Endothelial cell of umbilical vein (primary cell): ENCODE data around the gene ZDHHC14. TPM values are rescaled to one million over a fixed set of nuclear protein-coding genes. Genes with fewer than 3 reads are reported as not detected.

Experiments used
- BruUV-seq: library from RNA; stranded (reverse); fragments of 400-500 nt; replicated peaks from 2 replicates; lab custom pipeline; 2021; lab: Mats Ljungman, UMichigan
- CTCF ChIA-PET: fragments of 300-600, 350-600 bp; sonication (Branson Sonifier 250); formaldehyde crosslinking; loops from one replicate; lab custom pipeline; 2021; ENCODE audit warnings: antibody characterized with exemption, inconsistent platforms; lab: Charles Lee
- POLR2A ChIA-PET: fragments of 300-600, 350-600 bp; sonication (Branson Sonifier 250); formaldehyde crosslinking; loops from one replicate; lab custom pipeline; 2021; ENCODE audit warnings: antibody characterized with exemption, inconsistent platforms; lab: Charles Lee
- DNase-seq: peaks from one replicate; pipeline ENCODE4 v3.0.0-alpha.2; 2011; ENCODE audit warnings: low read depth, low spot score
- FAIRE-seq: peaks from 2 replicates; lab custom pipeline; 2011; peaks lifted over from hg19 to GRCh38; lab: Jason Lieb, UNC
- H2AFZ ChIP-seq: 2 replicates; pipeline ENCODE4 v1.6.0; 2012; ENCODE audit warnings: low read depth, low read length, control low read depth, inconsistent platforms
- H3K27ac ChIP-seq: 2 replicates; pipeline ENCODE4 v1.5.1; 2011; ENCODE audit warnings: low read depth, mild to moderate bottlenecking, control low read depth, low read length, moderate library complexity; ENCODE audit not compliant: insufficient read depth
- H3K27me3 ChIP-seq, 2 experiments: 2 replicates each; pipeline versions ENCODE4 v1.6.0 to v1.6.1; 2011; ENCODE audit warnings: low read length in 2 of 2, mixed read lengths in 1 of 2; ENCODE audit not compliant: control insufficient read depth in 2 of 2, insufficient read depth in 2 of 2
- H3K36me3 ChIP-seq, 2 experiments: 2 replicates in 1 of 2; 3 replicates in 1 of 2; pipeline ENCODE4 v1.5.1; 2011; ENCODE audit warnings: low read length in 2 of 2, mild to moderate bottlenecking in 1 of 2, moderate library complexity in 1 of 2; ENCODE audit not compliant: control insufficient read depth in 2 of 2, insufficient read depth in 2 of 2; ENCODE audit errors: extremely low read depth in 1 of 2
- H3K4me1 ChIP-seq: 3 replicates; pipeline ENCODE4 v1.5.1; 2011; ENCODE audit warnings: mild to moderate bottlenecking, low read length; ENCODE audit not compliant: control insufficient read depth, insufficient read depth; ENCODE audit errors: extremely low read depth
- H3K4me2 ChIP-seq: 2 replicates; pipeline ENCODE4 v1.6.1; 2011; ENCODE audit warnings: low read length, control low read depth, mixed read lengths; ENCODE audit not compliant: insufficient read depth
- H3K4me3 ChIP-seq, 3 experiments: fragments of 200-600 bp in 1 of 3; sonication (generic), shearing (Covaris generic) in 1 of 3; replicated peaks in 1 of 3; 2 replicates each; pipeline ENCODE4 v1.5.1; 2011 to 2016; ENCODE audit warnings: control low read depth in 3 of 3, low read length in 3 of 3, mild to moderate bottlenecking in 2 of 3, inconsistent platforms in 1 of 3, low read depth in 1 of 3, moderate library complexity in 1 of 3; ENCODE audit not compliant: insufficient read depth in 1 of 3
- H3K79me2 ChIP-seq: 2 replicates; pipeline ENCODE4 v1.6.0; 2012; ENCODE audit warnings: low read length, inconsistent platforms; ENCODE audit not compliant: control insufficient read depth, insufficient read depth
- H3K9ac ChIP-seq: replicated peaks from 2 replicates; pipeline ENCODE3; 2011; ENCODE audit warnings: low read length, control low read depth; ENCODE audit not compliant: insufficient read depth; ENCODE audit errors: extremely low read depth
- H3K9me1 ChIP-seq: replicated peaks from 3 replicates; pipeline ENCODE4 v1.6.0; 2011; ENCODE audit warnings: mild to moderate bottlenecking, low read length; ENCODE audit not compliant: control insufficient read depth, insufficient read depth; ENCODE audit errors: extremely low read depth
- H3K9me3 ChIP-seq: replicated peaks from 2 replicates; pipeline ENCODE4 v1.5.1; 2012; ENCODE audit warnings: low read length, inconsistent platforms; ENCODE audit not compliant: control insufficient read depth, insufficient read depth
- H4K20me1 ChIP-seq: replicated peaks from 2 replicates; pipeline ENCODE3; 2011; ENCODE audit warnings: mild to moderate bottlenecking, low read length; ENCODE audit not compliant: control insufficient read depth, insufficient read depth; ENCODE audit errors: extremely low read depth
- CTCF ChIP-seq, 2 donors: IDR thresholded peaks; 1 replicate in 1 of 2; 2 replicates in 1 of 2; pipeline ENCODE4 v1.5.1; 2011; ENCODE audit warnings: low read length in 2 of 2, mild to moderate bottlenecking in 2 of 2, moderate library complexity in 2 of 2, control low read depth in 1 of 2, inconsistent platforms in 1 of 2, low read depth in 1 of 2; ENCODE audit not compliant: insufficient read depth in 1 of 2; ENCODE audit errors: extremely low read depth in 1 of 2
- EZH2 ChIP-seq: IDR thresholded peaks from 2 replicates; pipeline ENCODE4 v1.6.1; 2012; ENCODE audit warnings: borderline replicate concordance, low read depth, mild to moderate bottlenecking, moderate library complexity, low read length, inconsistent platforms; ENCODE audit not compliant: severe bottlenecking
- FOS ChIP-seq: IDR thresholded peaks from 2 replicates; pipeline ENCODE4 v1.6.1; 2011; ENCODE audit warnings: mild to moderate bottlenecking, low read length, moderate library complexity, borderline replicate concordance; ENCODE audit not compliant: insufficient read depth
- GATA2 ChIP-seq: IDR thresholded peaks from 2 replicates; pipeline ENCODE4 v1.7.0; 2011; ENCODE audit warnings: low read depth, mild to moderate bottlenecking, moderate library complexity, mixed read lengths, low read length; ENCODE audit not compliant: insufficient read length, insufficient read depth
- JUN ChIP-seq: IDR thresholded peaks from 2 replicates; pipeline ENCODE4 v1.6.1; 2011; ENCODE audit warnings: borderline replicate concordance, low read depth; ENCODE audit not compliant: insufficient read length, insufficient read depth
- MAX ChIP-seq: IDR thresholded peaks from 2 replicates; pipeline ENCODE4 v1.6.1; 2011; ENCODE audit not compliant: insufficient read depth, insufficient read length
- MYC ChIP-seq: IDR thresholded peaks from one replicate; pipeline ENCODE4 v1.6.1; 2011; ENCODE audit warnings: mild to moderate bottlenecking, low read depth, low read length
- POLR2A ChIP-seq: IDR thresholded peaks from 2 replicates; pipeline ENCODE4 v1.6.1; 2012; ENCODE audit warnings: low read depth, mild to moderate bottlenecking, control low read depth, low read length
- POLR2AphosphoS5 ChIP-seq: IDR thresholded peaks from 2 replicates; pipeline ENCODE4 v1.6.1; 2012; ENCODE audit warnings: low read depth, mild to moderate bottlenecking, control low read depth, low read length, moderate library complexity; ENCODE audit not compliant: insufficient read depth
- dilution Hi-C: fragments of 300-500 bp; cut with MboI; formaldehyde crosslinking; loops from one replicate; pipeline ENCODE4 v1.15.0; 2019; ENCODE audit warnings: low sequenced_read_pairs; ENCODE audit not compliant: extremely low pct_ligation_motif_present
- intact Hi-C: fragments of 100-400 bp; cut with micrococcal nuclease; formaldehyde crosslinking; loops from one replicate; pipeline ENCODE4 v1.10.0; 2022
- polyA plus RNA-seq, 4 experiments: library from polyadenylated mRNA; depleted of rRNA in 3 of 4; stranded (reverse) in 3 of 4; unstranded in 1 of 4; fragments of >200 nt; gene quantifications; 2 replicates each; pipeline versions ENCODE4 v1.2.1 to v1.2.3, GENCODE V29; 2011 to 2012; ENCODE audit warnings: missing spikeins in 1 of 4
- total RNA-seq: library from RNA; stranded (reverse); gene quantifications from 2 replicates; pipeline ENCODE4 v1.2.3, GENCODE V29; 2021

ZDHHC14 gene
- total and polyA plus RNA-seq, 2 donors (not counting 3 experiments of a cell fraction or from before 2014, with no cell fraction given) = 23.0 to 25.6 TPM

- no peak overlapping the region for H3K4me2 ChIP-seq
- peaks cover 11% of the 10 kb centered on the region for H3K4me1 ChIP-seq
- ChIA-PET CTCF (interaction anchor here (1.2 to 1.4 kb wide), 3 partner anchors 7 to 17 kb away, joined by 3 to 4 read pairs (median 3); no protein-coding TSS in a partner anchor), POLR2A (no interaction called here)
- dilution Hi-C loops = no loop called here
- H3K9me1 ChIP-seq = no peaks in the 10 kb centered on the region
- no peaks in the 10 kb centered on the region for H3K27me3 ChIP-seq
- H3K4me3 ChIP-seq = no peak overlapping the region
- H4K20me1 ChIP-seq = no peaks in the 10 kb centered on the region
- no peak overlapping the region for H2AFZ ChIP-seq
- H3K9me3 ChIP-seq = no peaks in the 10 kb centered on the region
- H3K27ac ChIP-seq = no peak overlapping the region
- DNase-seq (no peak), FAIRE-seq (no peak)
- intact Hi-C loops = no loop called here
- no TSS peak for BruUV-seq
- H3K36me3 ChIP-seq = peaks cover 0 to 3% of the 10 kb centered on the region in 2 experiments
- H3K9ac ChIP-seq = no peak overlapping the region
- TF ChIP-seq POLR2A (no peak), MYC (no peak), EZH2 (no peak), POLR2AphosphoS5 (no peak), CTCF (IDR thresholded peaks at IDR 0.05; ENCODE audit: extremely low read depth in 1 of 2, insufficient read depth in 1 of 2, low read depth in 1 of 2, low read length in 2 of 2) (no peak), GATA2 (no peak), MAX (no peak), JUN (no peak), FOS (no peak)
- H3K79me2 ChIP-seq = no peaks in the 10 kb centered on the region
Measured at GRCh38 chr6:157649311-157650260, 268.6 kb downstream of the ZDHHC14 start.
